Measurements from ENCODE around the gene FOS.
A peak's percentile ranks its signal among the peaks of the same experiment; 100 is the strongest.

DNA sequence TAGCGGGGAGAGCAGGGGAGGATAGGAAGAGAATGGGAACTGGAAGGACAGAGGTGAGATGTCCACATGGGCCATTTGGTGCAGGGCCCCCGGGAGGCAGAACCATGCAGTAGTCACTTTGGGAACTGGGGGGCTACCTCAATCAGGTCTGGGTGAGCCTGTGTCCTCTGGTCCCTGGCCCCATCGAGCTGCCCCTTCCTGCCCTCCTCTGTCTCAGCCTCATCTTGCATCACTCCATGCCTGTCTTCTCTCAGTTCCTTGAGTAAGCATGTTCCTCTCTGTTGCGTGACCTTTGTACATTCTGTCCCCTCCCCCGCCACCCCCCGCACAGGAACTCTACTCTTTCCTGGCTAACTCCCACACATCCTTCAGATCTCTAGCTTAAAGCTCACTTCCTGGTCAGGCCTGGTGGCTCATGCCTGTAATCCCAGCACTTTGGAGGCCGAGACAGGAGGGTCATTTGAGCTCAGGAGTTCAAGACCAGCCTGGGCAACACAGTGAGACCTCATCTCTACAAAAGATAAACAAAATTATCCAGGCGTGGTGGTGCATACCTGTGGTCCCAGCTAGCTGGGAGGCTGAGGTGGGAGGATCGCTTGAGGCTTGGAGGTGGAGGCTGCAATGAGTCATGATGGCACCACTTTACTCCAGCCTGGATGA lies 23.2 kb downstream of the FOS start:
- TF ChIP-seq CTCF (IDR thresholded peaks at IDR 0.05) (no peak), EP300 (IDR thresholded peaks at IDR 0.05) (peak in 1 of 4 donors; percentile 56)

Measured in sigmoid colon (tissue), 4 donors.